Trophoblast cell (in vitro differentiated cells and primary cell): ENCODE data around the gene CACNA1H.

Experiments used
- DNase-seq, 2 donors: peaks; one replicate each; pipeline ENCODE4 v3.0.0-alpha.2; 2016
- H2AFZ ChIP-seq: 2 replicates; pipeline ENCODE4 v1.6.1; 2013; ENCODE audit warnings: low read length, moderate library complexity, mild to moderate bottlenecking; ENCODE audit not compliant: insufficient read depth, poor library complexity
- H2AK5ac ChIP-seq: 2 replicates; pipeline ENCODE4 v1.6.1; 2013; ENCODE audit warnings: mild to moderate bottlenecking, low read length
- H2BK120ac ChIP-seq: 2 replicates; pipeline ENCODE4 v1.6.1; 2013; ENCODE audit warnings: low read length, mild to moderate bottlenecking, moderate library complexity; ENCODE audit not compliant: insufficient read depth, poor library complexity
- H2BK12ac ChIP-seq: 2 replicates; pipeline ENCODE4 v1.6.1; 2013; ENCODE audit warnings: mild to moderate bottlenecking, low read length, moderate library complexity
- H2BK5ac ChIP-seq: 2 replicates; pipeline ENCODE4 v1.6.1; 2013; ENCODE audit warnings: low read length, low read depth, moderate library complexity, mild to moderate bottlenecking; ENCODE audit not compliant: poor library complexity
- H3K14ac ChIP-seq: 2 replicates; pipeline ENCODE4 v1.6.1; 2013; ENCODE audit warnings: mild to moderate bottlenecking, low read length
- H3K18ac ChIP-seq: 2 replicates; pipeline ENCODE4 v1.6.1; 2013; ENCODE audit warnings: mild to moderate bottlenecking, low read length
- H3K23ac ChIP-seq: 2 replicates; pipeline ENCODE4 v1.6.1; 2013; ENCODE audit warnings: low read length
- H3K27ac ChIP-seq: 2 replicates; pipeline ENCODE4 v1.5.1; 2013; ENCODE audit warnings: low read depth, mild to moderate bottlenecking, inconsistent platforms, low read length, moderate library complexity
- H3K27me3 ChIP-seq: 2 replicates; pipeline ENCODE4 v1.6.1; 2013; ENCODE audit warnings: inconsistent platforms, mild to moderate bottlenecking, low read length, moderate library complexity; ENCODE audit not compliant: insufficient read depth
- H3K36me3 ChIP-seq, 2 experiments: 1 replicate in 1 of 2; 2 replicates in 1 of 2; pipeline ENCODE4 v1.6.1; 2013; ENCODE audit warnings: low read length in 2 of 2, mild to moderate bottlenecking in 2 of 2, moderate library complexity in 1 of 2; ENCODE audit not compliant: insufficient read depth in 2 of 2, control insufficient read depth in 1 of 2
- H3K4ac ChIP-seq: 2 replicates; pipeline ENCODE4 v1.6.1; 2013; ENCODE audit warnings: low read depth, mild to moderate bottlenecking, low read length, moderate library complexity
- H3K4me1 ChIP-seq, 2 experiments: 1 replicate in 1 of 2; 2 replicates in 1 of 2; pipeline ENCODE4 v1.6.1; 2013; ENCODE audit warnings: low read length in 2 of 2, mild to moderate bottlenecking in 2 of 2, moderate library complexity in 1 of 2; ENCODE audit not compliant: insufficient read depth in 2 of 2, control insufficient read depth in 1 of 2
- H3K4me2 ChIP-seq: 2 replicates; pipeline ENCODE4 v1.6.1; 2013; ENCODE audit warnings: inconsistent platforms, mild to moderate bottlenecking, low read length, moderate library complexity
- H3K4me3 ChIP-seq: 2 replicates; pipeline ENCODE4 v1.5.1; 2013; ENCODE audit warnings: mild to moderate bottlenecking, low read depth, low read length, inconsistent platforms
- H3K79me1 ChIP-seq: one replicate; pipeline ENCODE4 v1.6.1; 2013; ENCODE audit warnings: low read length
- H3K79me2 ChIP-seq: 2 replicates; pipeline ENCODE4 v1.6.1; 2013; ENCODE audit warnings: low read length, mild to moderate bottlenecking; ENCODE audit not compliant: control insufficient read depth, insufficient read depth, poor library complexity
- H3K9ac ChIP-seq: 2 replicates; pipeline ENCODE4 v1.6.1; 2013; ENCODE audit warnings: mild to moderate bottlenecking, low read length
- H3K9me3 ChIP-seq: 2 replicates; pipeline ENCODE4 v1.6.1; 2013; ENCODE audit warnings: low read depth, mild to moderate bottlenecking, control low read depth, inconsistent platforms, low read length; ENCODE audit not compliant: insufficient read depth
- H4K12ac ChIP-seq: 2 replicates; pipeline ENCODE4 v1.6.1; 2013; ENCODE audit warnings: low read depth, mild to moderate bottlenecking, low read length, moderate library complexity
- H4K8ac ChIP-seq: 2 replicates; pipeline ENCODE4 v1.6.1; 2013; ENCODE audit warnings: low read depth, mild to moderate bottlenecking, low read length, moderate library complexity
- H4K91ac ChIP-seq: one replicate; pipeline ENCODE4 v1.6.1; 2013; ENCODE audit warnings: low read depth, mild to moderate bottlenecking, low read length, moderate library complexity
- WGBS: extraction: QIAGEN DNeasy Blood & Tissue Kit; methylation state at CpG from one replicate; pipeline ENCODE4 v1.1.7; 2013; ENCODE audit warnings: missing lambda C conversion rate; ENCODE audit not compliant: insufficient read length, insufficient coverage; ENCODE audit errors: extremely low coverage; 5-methylcytosine and 5-hydroxymethylcytosine counted together

Gene CACNA1H

GRCh38 chr16:1169285-1170075 lies 16.6 kb downstream of the CACNA1H start:
- Histone ChIP-seq H3K4ac (no peak overlapping the region), H2AFZ (no peak overlapping the region), H2BK12ac (no peak overlapping the region), H4K12ac (no peak overlapping the region), H2AK5ac (no peak overlapping the region), H3K14ac (no peak overlapping the region), H3K27me3 (no peaks in the 10 kb centered on the region), H3K79me1 (no peaks in the 10 kb centered on the region), H3K36me3 (no peaks in the 10 kb centered on the region), H3K4me3 (no peak overlapping the region), H3K18ac (no peak overlapping the region), H4K8ac (no peak overlapping the region), H3K23ac (no peak overlapping the region), H3K4me2 (no peak overlapping the region), H3K9ac (no peak overlapping the region), H3K79me2 (no peaks in the 10 kb centered on the region), H3K9me3 (peaks cover 4% of the 10 kb centered on the region), H3K27ac (no peak overlapping the region), H2BK5ac (no peak overlapping the region), H2BK120ac (no peak overlapping the region), H3K4me1 (no peaks in the 10 kb centered on the region), H4K91ac (no peak overlapping the region)
- no CpG with 5 or more reads among the region's 45 CpGs for WGBS
- DNase-seq = no peak

DNA sequence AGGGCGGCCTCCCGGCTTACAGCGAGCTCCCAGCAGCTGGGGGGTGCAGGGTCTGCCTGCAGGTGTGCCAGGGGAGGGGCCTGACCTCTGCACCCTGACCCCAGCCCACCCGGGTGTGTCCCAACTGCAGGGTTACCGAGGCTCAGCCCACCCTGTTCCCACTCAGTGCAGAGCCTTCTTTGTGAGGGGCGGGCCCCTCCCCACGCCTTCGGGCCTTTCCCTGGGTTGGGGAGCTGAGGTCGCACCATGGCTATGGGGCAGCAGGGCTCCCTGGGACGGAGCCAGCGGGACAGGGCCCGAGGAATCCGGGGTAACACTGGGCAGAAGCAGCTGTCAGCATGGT lies 17.1 kb downstream of the CACNA1H start:
- H3K18ac ChIP-seq = no peak overlapping the region
- H3K23ac ChIP-seq = no peak overlapping the region
- H3K27ac ChIP-seq = no peak overlapping the region
- H2AFZ ChIP-seq = no peak overlapping the region
- no peak overlapping the region for H3K4me3 ChIP-seq
- H3K14ac ChIP-seq = no peak overlapping the region
- no peak overlapping the region for H2AK5ac ChIP-seq
- H3K4me2 ChIP-seq = no peak overlapping the region
- H4K91ac ChIP-seq = no peak overlapping the region
- H3K9ac ChIP-seq = no peak overlapping the region
- no peak overlapping the region for H2BK12ac ChIP-seq
- no peaks in the 10 kb centered on the region for H3K36me3 ChIP-seq
- no peak for DNase-seq
- no peak overlapping the region for H3K4ac ChIP-seq
- peaks cover 5% of the 10 kb centered on the region for H3K9me3 ChIP-seq
- no peak overlapping the region for H4K8ac ChIP-seq
- no peak overlapping the region for H4K12ac ChIP-seq
- no peaks in the 10 kb centered on the region for H3K27me3 ChIP-seq
- no peak overlapping the region for H2BK120ac ChIP-seq
- no peaks in the 10 kb centered on the region for H3K79me1 ChIP-seq
- H3K79me2 ChIP-seq = no peaks in the 10 kb centered on the region
- no peak overlapping the region for H2BK5ac ChIP-seq
- WGBS = no CpG with 5 or more reads among the region's 13 CpGs
- H3K4me1 ChIP-seq = no peaks in the 10 kb centered on the region

GRCh38 chr16:1171001-1171400 lies 18.1 kb downstream of the CACNA1H start:
- H2AK5ac ChIP-seq = no peak overlapping the region
- H4K91ac ChIP-seq = no peak overlapping the region
- H3K9ac ChIP-seq = no peak overlapping the region
- H3K14ac ChIP-seq = no peak overlapping the region
- H4K8ac ChIP-seq = no peak overlapping the region
- H2BK120ac ChIP-seq = no peak overlapping the region
- no peaks in the 10 kb centered on the region for H3K36me3 ChIP-seq
- no peak overlapping the region for H3K18ac ChIP-seq
- H2BK12ac ChIP-seq = no peak overlapping the region
- no peak overlapping the region for H4K12ac ChIP-seq
- DNase-seq = no peak
- no peak overlapping the region for H3K4me3 ChIP-seq
- H3K79me1 ChIP-seq = no peaks in the 10 kb centered on the region
- no CpG with 5 or more reads among the region's 12 CpGs for WGBS
- no peaks in the 10 kb centered on the region for H3K4me1 ChIP-seq
- no peak overlapping the region for H2AFZ ChIP-seq
- no peak overlapping the region for H3K4me2 ChIP-seq
- H3K9me3 ChIP-seq = peaks cover 4% of the 10 kb centered on the region
- H3K27me3 ChIP-seq = no peaks in the 10 kb centered on the region
- H3K79me2 ChIP-seq = no peaks in the 10 kb centered on the region
- H3K27ac ChIP-seq = no peak overlapping the region
- no peak overlapping the region for H2BK5ac ChIP-seq
- H3K4ac ChIP-seq = no peak overlapping the region
- H3K23ac ChIP-seq = no peak overlapping the region

DNA sequence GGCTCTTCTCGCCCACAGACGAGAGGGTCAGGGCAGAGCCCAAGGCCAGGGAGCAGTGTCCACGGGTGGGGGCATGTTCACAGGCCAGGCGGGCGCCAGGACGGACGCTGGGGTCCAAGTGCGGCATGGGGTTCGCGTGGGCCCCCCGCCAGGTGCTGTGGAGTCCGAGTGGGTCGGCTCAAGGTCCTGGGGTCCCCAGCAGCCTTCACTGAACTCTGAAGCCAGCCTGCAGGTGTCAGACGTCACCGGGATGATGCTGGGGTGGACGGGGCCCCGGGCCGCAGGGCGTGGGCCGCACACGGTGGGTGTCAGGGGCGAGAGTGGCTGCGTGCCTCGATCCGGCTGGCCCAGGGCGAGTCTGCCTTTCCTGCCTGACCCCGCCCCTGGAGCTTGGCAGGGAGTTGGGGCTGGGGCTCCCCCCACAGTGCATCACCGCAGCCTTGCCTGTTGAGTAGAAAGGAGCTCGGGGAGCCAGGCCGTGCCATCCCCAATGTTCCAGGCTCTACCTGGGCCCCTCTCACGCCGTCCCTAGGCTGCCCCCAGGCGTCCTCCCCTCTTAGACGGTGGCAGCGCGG lies 19.0 kb downstream of the CACNA1H start:
- Histone ChIP-seq H4K12ac (peak overlapping the region; percentile 25), H3K9me3 (peaks cover 4% of the 10 kb centered on the region), H3K4me1 (no peaks in the 10 kb centered on the region), H2AFZ (no peak overlapping the region), H3K18ac (no peak overlapping the region), H3K4me3 (no peak overlapping the region), H3K79me2 (no peaks in the 10 kb centered on the region), H3K27me3 (no peaks in the 10 kb centered on the region), H4K91ac (no peak overlapping the region), H3K36me3 (no peaks in the 10 kb centered on the region), H3K79me1 (no peaks in the 10 kb centered on the region), H2AK5ac (no peak overlapping the region), H3K23ac (no peak overlapping the region), H3K4me2 (no peak overlapping the region), H2BK12ac (no peak overlapping the region), H3K9ac (no peak overlapping the region), H3K4ac (no peak overlapping the region), H2BK5ac (no peak overlapping the region), H3K27ac (no peak overlapping the region), H4K8ac (no peak overlapping the region), H2BK120ac (no peak overlapping the region), H3K14ac (no peak overlapping the region)
- no CpG with 5 or more reads among the region's 36 CpGs for WGBS
- DNase-seq = no peak
